ENCODE results near the gene PCCA. TPM values are rescaled to one million over a fixed set of nuclear protein-coding genes. Genes with fewer than 3 reads are reported as not detected.

PCCA gene
- polyA plus RNA-seq, 1 experiment = 22.6 TPM

- Histone ChIP-seq H3K27me3 (ENCODE audit: control insufficient read depth, insufficient read depth, low read length) (no peaks in the 10 kb centered on the region), H3K27ac (ENCODE audit: low read depth, low read length) (no peak overlapping the region), H3K9me3 (ENCODE audit: control insufficient read depth, insufficient read depth, low read length) (no peaks in the 10 kb centered on the region), H3K4me3 (ENCODE audit: low read depth, low read length) (no peak overlapping the region)
- CTCF ChIA-PET = no interaction called here
- DNase-seq (ENCODE audit: low read depth, low spot score) = no peak
- no peak for TF ChIP-seq CTCF (IDR thresholded peaks at IDR 0.05; ENCODE audit: low read depth, low read length)
- POLR2A ChIA-PET = no interaction called here
Measured at GRCh38 chr13:100298116-100298681, 209.3 kb downstream of the PCCA start.

- H3K9me3 ChIP-seq (ENCODE audit: control insufficient read depth, insufficient read depth, low read length) = no peaks in the 10 kb centered on the region
- H3K27ac ChIP-seq (ENCODE audit: low read depth, low read length) = no peak overlapping the region
- ChIA-PET CTCF (no interaction called here), POLR2A (no interaction called here)
- no peaks in the 10 kb centered on the region for H3K27me3 ChIP-seq (ENCODE audit: control insufficient read depth, insufficient read depth, low read length)
- no peak for DNase-seq (ENCODE audit: low read depth, low spot score)
- no peak overlapping the region for H3K4me3 ChIP-seq (ENCODE audit: low read depth, low read length)
- TF ChIP-seq CTCF (IDR thresholded peaks at IDR 0.05; ENCODE audit: low read depth, low read length) = no peak
Measured at GRCh38 chr13:100298691-100299090, 209.8 kb downstream of the PCCA start.

GRCh38 chr13:100300243-100300642 lies 211.3 kb downstream of the PCCA start:
- CTCF ChIA-PET = no interaction called here
- no peaks in the 10 kb centered on the region for H3K27me3 ChIP-seq (ENCODE audit: control insufficient read depth, insufficient read depth, low read length)
- POLR2A ChIA-PET = no interaction called here
- H3K4me3 ChIP-seq (ENCODE audit: low read depth, low read length) = no peak overlapping the region
- H3K9me3 ChIP-seq (ENCODE audit: control insufficient read depth, insufficient read depth, low read length) = no peaks in the 10 kb centered on the region
- no peak for TF ChIP-seq CTCF (IDR thresholded peaks at IDR 0.05; ENCODE audit: low read depth, low read length)
- DNase-seq (ENCODE audit: low read depth, low spot score) = no peak
- H3K27ac ChIP-seq (ENCODE audit: low read depth, low read length) = no peak overlapping the region

- CTCF ChIA-PET = interaction anchor here (1.0 kb wide), 1 partner anchor 47 kb away, joined by 3 read pairs; no protein-coding TSS in a partner anchor
- no peak for TF ChIP-seq CTCF (IDR thresholded peaks at IDR 0.05; ENCODE audit: low read depth, low read length)
- POLR2A ChIA-PET = no interaction called here
Measured at GRCh38 chr13:100300708-100301107, 211.8 kb downstream of the PCCA start.

GRCh38 chr13:100301418-100301817 lies 212.5 kb downstream of the PCCA start:
- TF ChIP-seq CTCF (IDR thresholded peaks at IDR 0.05; ENCODE audit: low read depth, low read length) = no peak
- Histone ChIP-seq H3K9me3 (ENCODE audit: control insufficient read depth, insufficient read depth, low read length) (no peaks in the 10 kb centered on the region), H3K27ac (ENCODE audit: low read depth, low read length) (no peak overlapping the region), H3K4me3 (ENCODE audit: low read depth, low read length) (no peak overlapping the region), H3K27me3 (ENCODE audit: control insufficient read depth, insufficient read depth, low read length) (no peaks in the 10 kb centered on the region)
- CTCF ChIA-PET = interaction anchor here (1.0 kb wide), 1 partner anchor 47 kb away, joined by 3 read pairs; no protein-coding TSS in a partner anchor
- POLR2A ChIA-PET = no interaction called here
- no peak for DNase-seq (ENCODE audit: low read depth, low spot score)

More at GRCh38 chr13:100300708-100301107, 211.8 kb downstream of the PCCA start:
- no peak overlapping the region for H3K4me3 ChIP-seq (ENCODE audit: low read depth, low read length)
- no peak overlapping the region for H3K27ac ChIP-seq (ENCODE audit: low read depth, low read length)
- H3K9me3 ChIP-seq (ENCODE audit: control insufficient read depth, insufficient read depth, low read length) = no peaks in the 10 kb centered on the region
- no peaks in the 10 kb centered on the region for H3K27me3 ChIP-seq (ENCODE audit: control insufficient read depth, insufficient read depth, low read length)
- DNase-seq (ENCODE audit: low read depth, low spot score) = no peak

Data from AG04450 (cell line).